Measurements from ENCODE around the gene PTPRN2.

PTPRN2 gene

DNA sequence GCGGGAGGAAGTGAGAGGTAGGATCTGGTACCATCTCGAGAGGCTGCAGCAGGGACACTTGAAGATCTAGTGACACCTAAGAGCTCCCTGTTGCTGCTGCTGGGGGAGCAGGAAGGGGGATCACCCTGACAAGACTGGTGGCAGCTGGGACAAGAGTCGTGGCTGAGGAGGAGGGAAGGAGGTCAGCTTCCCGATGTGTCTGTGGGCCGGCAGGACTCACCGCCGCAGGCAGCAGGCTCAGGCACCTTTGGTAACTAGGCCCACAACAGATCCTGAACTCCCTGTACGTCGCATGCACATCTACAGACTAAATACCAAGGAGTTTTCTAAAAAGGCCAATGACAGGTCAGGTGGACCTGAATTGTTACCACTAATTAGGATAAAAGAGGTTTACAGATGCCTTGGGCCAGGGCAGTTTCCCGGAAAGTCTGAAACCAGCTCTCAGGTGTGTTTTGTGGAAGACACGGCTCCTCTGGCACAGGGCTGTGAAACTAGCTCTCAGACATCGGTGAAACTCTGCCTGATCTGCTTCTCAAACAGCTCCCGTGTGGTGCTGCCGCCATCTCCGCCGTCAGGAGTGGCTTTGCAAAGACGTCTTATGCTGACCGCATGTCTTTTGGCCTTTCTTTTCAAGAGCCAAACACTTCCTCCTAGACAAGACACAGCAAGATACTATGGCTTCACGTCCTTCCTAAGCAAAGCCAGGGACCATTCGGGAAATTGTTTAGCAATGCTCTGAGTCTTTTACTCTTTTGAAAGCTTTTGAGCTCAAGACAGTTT, 609.7 kb downstream of the PTPRN2 start:
- TF ChIP-seq, protein P1, sequence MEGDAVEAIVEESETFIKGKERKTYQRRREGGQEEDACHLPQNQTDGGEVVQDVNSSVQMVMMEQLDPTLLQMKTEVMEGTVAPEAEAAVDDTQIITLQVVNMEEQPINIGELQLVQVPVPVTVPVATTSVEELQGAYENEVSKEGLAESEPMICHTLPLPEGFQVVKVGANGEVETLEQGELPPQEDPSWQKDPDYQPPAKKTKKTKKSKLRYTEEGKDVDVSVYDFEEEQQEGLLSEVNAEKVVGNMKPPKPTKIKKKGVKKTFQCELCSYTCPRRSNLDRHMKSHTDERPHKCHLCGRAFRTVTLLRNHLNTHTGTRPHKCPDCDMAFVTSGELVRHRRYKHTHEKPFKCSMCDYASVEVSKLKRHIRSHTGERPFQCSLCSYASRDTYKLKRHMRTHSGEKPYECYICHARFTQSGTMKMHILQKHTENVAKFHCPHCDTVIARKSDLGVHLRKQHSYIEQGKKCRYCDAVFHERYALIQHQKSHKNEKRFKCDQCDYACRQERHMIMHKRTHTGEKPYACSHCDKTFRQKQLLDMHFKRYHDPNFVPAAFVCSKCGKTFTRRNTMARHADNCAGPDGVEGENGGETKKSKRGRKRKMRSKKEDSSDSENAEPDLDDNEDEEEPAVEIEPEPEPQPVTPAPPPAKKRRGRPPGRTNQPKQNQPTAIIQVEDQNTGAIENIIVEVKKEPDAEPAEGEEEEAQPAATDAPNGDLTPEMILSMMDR (IDR thresholded peaks at IDR 0.05; ENCODE audit: low read depth, low read length, missing control alignments): no peak
- no peak for DNase-seq (ENCODE audit: low read depth)
- no peak overlapping the region for H3K4me3 ChIP-seq (ENCODE audit: low read depth, low read length)

DNA sequence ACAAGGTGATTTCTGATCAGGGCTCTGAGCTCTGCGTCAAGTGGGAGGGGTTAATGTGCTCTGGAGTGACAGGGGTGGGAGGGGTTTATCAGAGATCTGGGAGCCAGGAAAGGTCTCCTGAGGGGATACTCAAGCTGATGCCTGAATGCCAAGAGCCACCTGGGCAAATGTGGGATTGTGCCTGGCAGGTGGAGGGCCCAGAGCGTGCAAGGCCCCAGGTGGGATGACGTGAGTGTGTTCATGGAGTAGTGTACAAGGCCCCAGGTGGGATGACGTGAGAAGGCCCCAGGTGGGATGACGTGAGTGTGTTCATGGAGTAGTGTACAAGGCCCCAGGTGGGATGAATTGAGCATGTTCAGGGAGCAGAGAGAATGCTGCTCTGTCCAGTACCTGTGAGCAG, 610.3 kb downstream of the PTPRN2 start:
- no peak for DNase-seq (ENCODE audit: low read depth)
- TF ChIP-seq, protein P1 (IDR thresholded peaks at IDR 0.05; ENCODE audit: low read depth, low read length, missing control alignments): no peak
- no peak overlapping the region for H3K4me3 ChIP-seq (ENCODE audit: low read depth, low read length)

DNA sequence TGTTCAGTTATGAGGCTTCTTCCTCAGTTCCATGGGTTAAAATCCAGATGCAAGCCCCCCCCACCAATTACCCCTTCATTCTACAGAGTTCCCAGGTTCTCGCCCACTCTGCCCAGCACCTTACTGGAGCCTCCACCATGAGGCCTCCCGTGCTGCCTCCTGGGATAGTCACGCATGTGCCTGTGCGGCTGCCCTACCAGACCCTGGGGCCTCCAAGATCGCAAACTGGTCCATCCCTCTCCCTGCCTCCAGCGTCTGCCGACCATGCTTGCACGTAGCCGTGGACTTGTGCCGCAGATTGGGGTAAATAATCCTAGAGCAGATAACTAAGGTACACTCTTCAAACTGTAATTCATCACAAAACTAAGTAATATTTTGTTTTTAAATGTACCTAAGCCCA, 611.2 kb downstream of the PTPRN2 start:
- DNase-seq (ENCODE audit: low read depth): no peak
- H3K4me3 ChIP-seq (ENCODE audit: low read depth, low read length): no peak overlapping the region
- TF ChIP-seq, protein P1 (IDR thresholded peaks at IDR 0.05; ENCODE audit: low read depth, low read length, missing control alignments): no peak

DNA sequence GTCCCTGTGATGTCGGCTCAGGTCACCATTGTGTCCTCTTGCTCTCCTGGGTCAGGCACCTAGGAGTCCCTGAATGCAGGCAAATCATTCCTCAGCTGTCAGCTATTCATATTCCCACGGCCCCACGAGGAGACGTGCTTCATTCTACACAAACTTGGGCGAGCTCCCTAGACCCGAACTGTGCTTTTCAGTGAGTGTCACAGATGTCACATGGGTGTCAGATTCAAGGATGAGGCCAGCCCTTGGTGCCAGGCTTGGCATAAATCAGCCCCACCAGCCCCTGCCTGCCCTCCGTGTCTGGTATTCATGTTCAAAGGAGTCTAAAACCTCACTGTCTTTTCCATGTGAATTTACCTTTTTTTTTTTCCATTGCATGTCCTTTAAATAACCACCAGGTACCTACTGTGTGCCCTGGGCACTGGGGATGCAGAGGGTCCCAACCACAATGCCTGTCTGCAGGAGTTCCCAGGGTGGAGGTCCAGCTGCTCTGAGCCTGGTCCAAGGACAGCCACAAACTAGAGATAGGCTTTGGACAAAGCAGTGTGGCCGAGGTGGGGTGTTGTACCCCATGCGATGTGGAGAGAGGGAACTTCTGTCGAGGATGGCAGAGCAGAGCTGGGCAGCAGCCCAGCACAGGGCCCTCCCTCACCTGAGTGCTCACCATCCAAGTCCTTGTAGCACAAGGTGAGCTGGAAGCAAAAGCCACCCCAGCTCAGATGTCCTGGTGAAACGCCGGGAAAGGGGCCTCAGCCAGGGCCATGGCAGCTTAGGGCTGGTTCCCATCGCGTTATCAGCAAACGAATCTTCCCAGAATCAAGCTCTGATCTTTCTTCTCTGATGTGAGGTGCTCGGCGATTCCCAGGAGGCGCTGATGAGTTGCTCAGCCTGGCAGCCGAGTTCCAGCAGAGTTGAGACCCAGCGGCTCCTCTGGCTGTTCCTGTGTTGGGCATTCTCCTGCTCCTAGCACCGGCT, 611.9 kb downstream of the PTPRN2 start:
- H3K4me3 ChIP-seq (ENCODE audit: low read depth, low read length): no peak overlapping the region
- TF ChIP-seq, protein P1 (IDR thresholded peaks at IDR 0.05; ENCODE audit: low read depth, low read length, missing control alignments): no peak
- no peak for DNase-seq (ENCODE audit: low read depth)

DNA sequence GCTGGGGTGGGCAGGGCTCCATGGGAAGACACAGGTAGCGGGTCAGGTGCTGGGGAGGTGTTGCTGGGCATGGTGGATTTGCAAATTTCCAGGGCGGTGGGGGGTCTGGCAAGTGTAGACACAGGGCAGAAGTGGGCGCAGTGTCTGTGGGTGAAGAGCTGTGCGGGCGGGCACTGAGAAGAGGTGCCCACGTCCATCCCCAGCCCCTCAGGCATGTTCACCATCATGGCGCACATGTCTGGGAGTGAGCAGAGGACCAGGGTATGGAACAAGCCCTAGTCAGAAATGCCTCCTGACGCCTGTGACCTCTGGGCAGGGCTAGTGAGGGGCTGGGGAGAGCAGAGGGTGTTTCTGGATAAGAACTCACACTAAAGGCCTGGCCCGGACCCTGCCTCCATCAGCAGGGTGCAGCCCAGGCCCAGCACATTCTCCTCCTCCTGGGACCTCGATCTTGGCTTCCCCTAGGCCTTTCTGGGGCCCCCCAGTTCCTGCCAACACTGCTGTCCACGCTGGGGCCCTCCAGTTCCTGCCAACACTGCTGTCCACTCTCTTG, 612.9 kb downstream of the PTPRN2 start:
- no peak for DNase-seq (ENCODE audit: low read depth)
- no peak overlapping the region for H3K4me3 ChIP-seq (ENCODE audit: low read depth, low read length)
- TF ChIP-seq, protein P1 (IDR thresholded peaks at IDR 0.05; ENCODE audit: low read depth, low read length, missing control alignments): no peak

DNA sequence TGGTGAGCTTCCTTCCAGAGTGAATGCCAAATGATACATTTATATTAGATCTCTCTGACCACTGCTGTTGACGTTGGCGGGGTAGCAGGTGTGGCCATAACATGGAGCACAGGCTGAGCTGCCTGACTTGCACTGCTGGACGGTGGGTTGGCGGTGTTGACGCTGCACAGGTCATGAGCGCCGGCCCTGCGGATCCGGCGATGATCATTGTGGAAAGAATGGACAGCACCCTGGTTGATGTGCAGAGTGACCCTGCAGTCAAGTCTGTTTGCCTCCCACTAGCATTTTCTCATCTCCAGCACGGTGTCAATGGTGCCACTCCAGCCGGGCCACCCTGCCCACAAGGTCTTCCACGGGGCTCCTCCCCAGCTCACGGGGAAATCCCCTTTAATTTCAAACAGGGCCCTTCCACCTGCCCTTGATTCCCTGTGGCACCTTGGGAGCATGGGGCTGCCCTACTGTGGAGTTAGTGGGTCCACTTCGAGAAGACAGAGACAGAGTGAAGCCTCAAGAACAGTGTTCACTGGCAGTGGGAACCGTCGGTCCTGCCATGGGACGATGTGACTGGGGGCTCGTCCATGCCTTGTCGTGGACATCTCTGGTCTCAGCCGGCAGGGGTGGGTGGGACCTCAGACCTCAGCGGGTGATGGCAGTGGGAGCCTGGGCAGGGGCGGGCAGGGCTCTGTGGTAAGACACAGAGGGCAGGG, 613.5 kb downstream of the PTPRN2 start:
- TF ChIP-seq, protein P1 (IDR thresholded peaks at IDR 0.05; ENCODE audit: low read depth, low read length, missing control alignments): no peak
- no peak overlapping the region for H3K4me3 ChIP-seq (ENCODE audit: low read depth, low read length)
- no peak for DNase-seq (ENCODE audit: low read depth)
